ENCODE data around the gene CD59. TPM values are rescaled to one million over a fixed set of nuclear protein-coding genes. Genes with fewer than 3 reads are reported as not detected.

CD59 gene, protein sequence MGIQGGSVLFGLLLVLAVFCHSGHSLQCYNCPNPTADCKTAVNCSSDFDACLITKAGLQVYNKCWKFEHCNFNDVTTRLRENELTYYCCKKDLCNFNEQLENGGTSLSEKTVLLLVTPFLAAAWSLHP
- 248 and 291 TPM in 2 replicates for polyA plus RNA-seq

DNA sequence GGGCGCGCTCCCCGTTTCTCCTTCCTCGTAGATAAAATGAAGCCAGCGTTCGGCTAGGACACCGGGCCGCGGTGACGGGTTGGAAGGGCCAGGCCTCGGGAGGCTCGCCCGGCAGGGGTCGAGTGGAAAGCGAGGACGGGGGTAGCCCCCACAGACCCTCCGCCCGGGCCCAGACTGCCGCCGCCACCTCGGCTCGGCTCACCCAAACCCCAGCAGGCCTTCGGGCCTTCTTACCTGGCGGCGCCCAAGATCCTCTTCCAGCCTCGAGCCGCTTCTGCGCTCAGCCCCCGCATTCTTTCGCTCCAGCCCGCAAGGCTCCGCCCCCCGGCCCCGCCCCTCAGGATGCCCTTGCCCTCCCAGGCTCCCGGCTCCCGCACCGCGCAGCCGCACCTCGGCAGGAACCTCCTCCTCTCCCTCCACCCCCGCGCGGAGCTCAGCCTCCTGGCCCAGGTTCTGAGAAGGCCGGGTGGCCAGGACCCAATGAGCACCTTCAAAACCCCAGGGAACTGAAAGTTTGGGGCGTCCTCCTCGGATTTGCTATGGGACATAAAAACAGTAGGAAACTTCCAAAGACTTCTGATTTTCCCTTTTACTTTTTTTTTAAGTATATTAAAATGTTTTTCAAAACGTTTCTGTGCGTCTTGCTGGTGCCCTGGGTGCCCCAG lies at the start of gene CD59:
TSS of gene CD59 (minus strand) at position 276 of the 665 bp plus-strand sequence. CDS start 13,978 bp downstream, outside the sequence.

DNA sequence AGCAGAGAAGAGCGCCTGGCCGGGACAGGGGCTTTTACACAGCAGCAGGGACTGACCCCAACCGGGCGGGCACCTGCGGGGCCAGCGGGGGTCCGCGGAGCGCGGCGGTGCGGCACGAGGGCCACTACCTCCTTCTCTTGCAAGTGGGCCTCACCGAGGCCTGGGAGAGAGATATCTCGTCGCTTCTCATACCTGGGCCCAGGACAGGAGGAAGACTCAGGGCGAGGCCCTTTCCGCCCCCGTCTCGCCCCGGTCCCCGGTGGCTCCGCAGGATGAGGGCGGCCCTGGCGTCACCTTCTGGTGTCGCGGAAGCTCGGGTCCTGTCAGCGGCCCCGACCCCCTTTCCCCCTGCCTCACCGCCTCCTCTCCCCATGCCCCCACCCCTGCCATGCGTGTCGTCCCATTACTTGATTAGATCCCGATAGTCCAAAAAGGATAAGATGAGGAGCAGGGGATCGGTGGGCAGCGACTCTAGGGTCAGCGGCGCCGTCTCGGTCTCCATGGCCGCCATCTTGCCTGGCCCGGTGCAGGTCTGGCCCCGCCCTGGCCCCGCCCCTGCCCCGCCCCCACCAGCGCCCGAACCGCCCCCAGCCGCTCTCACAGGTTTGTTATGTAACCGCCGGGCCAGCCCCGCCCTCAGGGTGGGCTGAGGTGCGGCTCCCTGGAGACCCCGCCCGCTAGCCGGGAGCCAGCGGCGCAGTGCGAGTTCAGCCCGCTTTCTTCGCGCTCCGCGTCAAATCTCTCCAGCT lies 37.9 kb upstream of the CD59 start, which contains the start of gene FBXO3:
TSS of gene FBXO3 (minus strand) at position 534 of the 749 bp plus-strand sequence. CDS start at position 511, 23 bp downstream.

DNA sequence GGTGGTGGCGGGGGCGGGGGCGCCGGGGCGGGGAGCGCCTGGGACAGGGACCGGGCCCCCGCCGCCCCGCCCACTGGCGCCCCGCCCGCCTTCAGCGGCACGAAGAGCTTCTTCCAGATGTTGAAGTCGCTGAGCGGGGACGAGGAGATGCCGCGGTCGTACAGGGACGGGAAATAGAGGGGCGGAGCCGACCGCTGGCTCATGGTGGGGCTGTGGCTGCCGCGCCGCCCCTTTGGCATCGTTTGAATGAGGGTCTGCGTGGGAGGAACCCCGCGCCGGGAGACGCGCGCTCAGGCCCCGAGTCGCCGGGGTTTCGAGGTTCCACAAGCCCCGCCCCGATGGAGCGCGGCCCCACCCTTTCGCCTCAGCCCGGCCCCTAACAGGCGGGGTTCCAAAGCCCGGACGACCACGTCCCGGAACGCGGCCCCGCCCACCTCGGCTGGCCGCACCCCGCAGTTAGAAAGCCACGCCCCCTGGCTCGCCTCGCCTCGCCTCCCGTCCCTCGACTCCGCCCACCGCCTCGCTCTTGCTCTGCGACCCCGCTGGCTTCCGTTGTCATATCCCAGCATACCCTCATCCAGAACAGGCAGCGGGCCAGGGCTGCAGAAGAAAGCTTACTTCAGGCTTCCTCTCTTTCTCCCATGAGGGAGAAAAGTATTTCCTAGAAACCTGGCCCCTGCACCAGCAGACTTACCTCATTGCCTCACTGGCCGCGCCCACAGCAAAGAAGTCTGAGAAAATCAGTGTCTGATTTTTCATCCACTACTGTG lies 35.5 kb downstream of the CD59 start, which contains the start of gene C11orf91:
TSS of gene C11orf91 (minus strand) at position 325 of the 770 bp plus-strand sequence. CDS start at position 239, 86 bp downstream.

Other genes with a start within 250 kb of the CD59 start
- not detected in 2 replicates for gene C11orf91, start 35.6 kb downstream of the CD59 start, polyA plus RNA-seq
- gene FBXO3, start 38.1 kb upstream of the CD59 start, polyA plus RNA-seq: 66.3 and 103 TPM in 2 replicates
- 11.4 and 15.8 TPM in 2 replicates for gene LMO2, start 155.7 kb upstream of the CD59 start, polyA plus RNA-seq